Measurements from ENCODE around the gene PLCG1. TPM values are rescaled to one million over a fixed set of nuclear protein-coding genes. Genes with fewer than 3 reads are reported as not detected.

The PLCG1 gene
- total and polyA plus RNA-seq, 4 donors = 2.0 to 30.4 (median 16.1) TPM

DNA sequence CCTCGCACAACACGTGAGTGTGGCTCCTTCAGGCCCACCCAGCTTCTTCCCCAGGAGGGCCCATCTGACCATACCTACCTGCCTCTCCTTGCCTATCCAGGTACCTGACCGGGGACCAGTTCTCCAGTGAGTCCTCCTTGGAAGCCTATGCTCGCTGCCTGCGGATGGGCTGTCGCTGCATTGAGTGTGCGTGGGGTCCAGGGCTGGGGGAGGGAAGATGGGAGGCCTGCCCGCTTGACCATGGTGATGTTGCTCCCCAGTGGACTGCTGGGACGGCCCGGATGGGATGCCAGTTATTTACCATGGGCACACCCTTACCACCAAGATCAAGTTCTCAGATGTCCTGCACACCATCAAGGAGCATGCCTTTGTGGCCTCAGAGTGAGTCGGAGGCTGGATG is 26.5 kb downstream of the PLCG1 start:
- H3K4me3 ChIP-seq (ENCODE audit: low read depth in 1 of 3, low read length in 3 of 3) = no peak overlapping the region

GRCh38 chr20:41165001-41165882 is 27.9 kb downstream of the PLCG1 start:
- 95% methylated on average over 24 of the region's 24 CpGs for WGBS
- DNase-seq (ENCODE audit: low spot score) = no peak
- Histone ChIP-seq H3K36me3 (ENCODE audit: control insufficient read depth in 4 of 4, insufficient read depth in 3 of 4, low read depth in 1 of 4, low read length in 3 of 4) (peaks cover 4 to 57% (median 20%) of the 10 kb centered on the region in 4 donors), H3K4me1 (ENCODE audit: control insufficient read depth in 4 of 4, insufficient read depth in 4 of 4, low read length in 3 of 4) (no peaks in the 10 kb centered on the region), H3K4me3 (ENCODE audit: low read depth in 1 of 3, low read length in 3 of 3) (no peak overlapping the region), H3K27me3 (ENCODE audit: control insufficient read depth in 4 of 4, insufficient read depth in 4 of 4, low read length in 3 of 4) (no peaks in the 10 kb centered on the region), H3K9ac (ENCODE audit: low read depth in 1 of 2, low read length in 2 of 2) (no peak overlapping the region), H3K9me3 (ENCODE audit: control insufficient read depth in 4 of 4, low read length in 3 of 4) (no peaks in the 10 kb centered on the region), H3K27ac (ENCODE audit: low read depth in 1 of 2, low read length in 2 of 2) (no peak overlapping the region)
- TF ChIP-seq MAX (IDR thresholded peaks at IDR 0.05) (no peak), TAF1 (conservative IDR thresholded peaks at IDR 0.05) (no peak), GABPA (IDR thresholded peaks at IDR 0.05 in 1 of 2, conservative IDR thresholded peaks at IDR 0.05 in 1 of 2) (no peak)

More for the DNA sequence above, 26.5 kb downstream of the PLCG1 start:
- DNase-seq (ENCODE audit: low spot score) = no peak
- Histone ChIP-seq H3K27me3 (ENCODE audit: control insufficient read depth in 4 of 4, insufficient read depth in 4 of 4, low read length in 3 of 4) (no peaks in the 10 kb centered on the region), H3K4me1 (ENCODE audit: control insufficient read depth in 4 of 4, insufficient read depth in 4 of 4, low read length in 3 of 4) (no peaks in the 10 kb centered on the region), H3K9me3 (ENCODE audit: control insufficient read depth in 4 of 4, low read length in 3 of 4) (no peaks in the 10 kb centered on the region), H3K9ac (ENCODE audit: low read depth in 1 of 2, low read length in 2 of 2) (no peak overlapping the region), H3K27ac (ENCODE audit: low read depth in 1 of 2, low read length in 2 of 2) (no peak overlapping the region), H3K36me3 (ENCODE audit: control insufficient read depth in 4 of 4, insufficient read depth in 3 of 4, low read depth in 1 of 4, low read length in 3 of 4) (peaks cover 4 to 45% (median 18%) of the 10 kb centered on the region in 4 donors)
- TF ChIP-seq TAF1 (conservative IDR thresholded peaks at IDR 0.05) (no peak), REST (IDR thresholded peaks at IDR 0.05) (no peak), ATF3 (IDR thresholded peaks at IDR 0.05) (no peak), GABPA (IDR thresholded peaks at IDR 0.05 in 1 of 2, conservative IDR thresholded peaks at IDR 0.05 in 1 of 2) (no peak)
- WGBS = 96% methylated on average over 11 of the region's 11 CpGs

DNA sequence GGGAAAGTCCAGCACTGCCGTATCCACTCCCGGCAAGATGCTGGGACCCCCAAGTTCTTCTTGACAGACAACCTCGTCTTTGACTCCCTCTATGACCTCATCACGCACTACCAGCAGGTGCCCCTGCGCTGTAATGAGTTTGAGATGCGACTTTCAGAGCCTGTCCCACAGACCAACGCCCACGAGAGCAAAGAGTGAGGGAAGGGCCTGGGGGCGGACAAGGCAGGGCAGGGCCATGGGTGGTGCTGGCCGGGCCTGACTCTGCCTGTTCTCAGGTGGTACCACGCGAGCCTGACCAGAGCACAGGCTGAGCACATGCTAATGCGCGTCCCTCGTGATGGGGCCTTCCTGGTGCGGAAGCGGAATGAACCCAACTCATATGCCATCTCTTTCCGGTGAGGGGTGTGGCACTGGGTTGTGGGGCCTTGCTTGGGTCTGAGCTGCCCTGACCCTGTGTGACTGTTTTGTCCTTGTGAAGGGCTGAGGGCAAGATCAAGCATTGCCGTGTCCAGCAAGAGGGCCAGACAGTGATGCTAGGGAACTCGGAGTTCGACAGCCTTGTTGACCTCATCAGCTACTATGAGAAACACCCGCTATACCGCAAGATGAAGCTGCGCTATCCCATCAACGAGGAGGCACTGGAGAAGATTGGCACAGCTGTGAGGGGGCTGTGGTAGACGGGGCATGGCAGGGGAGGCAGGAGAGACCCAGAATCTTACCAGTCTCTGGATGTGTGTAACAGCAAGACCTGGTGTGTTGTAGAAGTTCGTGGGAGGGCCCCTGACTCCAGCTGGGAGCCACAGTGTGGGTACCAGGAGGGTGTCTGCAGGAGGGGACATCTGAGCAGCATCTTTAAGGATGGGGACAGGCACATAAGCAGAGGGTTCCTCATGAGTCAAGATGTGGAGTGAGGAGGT is 29.1 kb downstream of the PLCG1 start:
- Histone ChIP-seq H3K27ac (ENCODE audit: low read depth in 1 of 2, low read length in 2 of 2) (no peak overlapping the region), H3K36me3 (ENCODE audit: control insufficient read depth in 4 of 4, insufficient read depth in 3 of 4, low read depth in 1 of 4, low read length in 3 of 4) (peaks cover 4 to 57% (median 20%) of the 10 kb centered on the region in 4 donors)

More for the DNA sequence above, 29.1 kb downstream of the PLCG1 start:
- Histone ChIP-seq H3K27me3 (ENCODE audit: control insufficient read depth in 4 of 4, insufficient read depth in 4 of 4, low read length in 3 of 4) (no peaks in the 10 kb centered on the region), H3K4me3 (ENCODE audit: low read depth in 1 of 3, low read length in 3 of 3) (no peak overlapping the region), H3K9ac (ENCODE audit: low read depth in 1 of 2, low read length in 2 of 2) (no peak overlapping the region), H3K4me1 (ENCODE audit: control insufficient read depth in 4 of 4, insufficient read depth in 4 of 4, low read length in 3 of 4) (no peaks in the 10 kb centered on the region), H3K9me3 (ENCODE audit: control insufficient read depth in 4 of 4, low read length in 3 of 4) (no peaks in the 10 kb centered on the region)
- no peak for TF ChIP-seq SP1 (IDR thresholded peaks at IDR 0.05)
- TF ChIP-seq ATF3 (IDR thresholded peaks at IDR 0.05) = no peak
- TF ChIP-seq HNF4G (IDR thresholded peaks at IDR 0.05) = no peak
- no peak for DNase-seq (ENCODE audit: low spot score)
- WGBS = 95% methylated on average over 27 of the region's 27 CpGs

Measured in liver (tissue), 9 donors.